DMS114 treated with DMSO at 0.1 percent for 48 hours (cell line): ENCODE data around the gene LSM3.

Source experiments
- DNase-seq: peaks from one replicate; lab custom pipeline; 2025; ENCODE audit not compliant: unreplicated experiment; lab: John Stamatoyannopoulos, UW

Gene LSM3

DNA sequence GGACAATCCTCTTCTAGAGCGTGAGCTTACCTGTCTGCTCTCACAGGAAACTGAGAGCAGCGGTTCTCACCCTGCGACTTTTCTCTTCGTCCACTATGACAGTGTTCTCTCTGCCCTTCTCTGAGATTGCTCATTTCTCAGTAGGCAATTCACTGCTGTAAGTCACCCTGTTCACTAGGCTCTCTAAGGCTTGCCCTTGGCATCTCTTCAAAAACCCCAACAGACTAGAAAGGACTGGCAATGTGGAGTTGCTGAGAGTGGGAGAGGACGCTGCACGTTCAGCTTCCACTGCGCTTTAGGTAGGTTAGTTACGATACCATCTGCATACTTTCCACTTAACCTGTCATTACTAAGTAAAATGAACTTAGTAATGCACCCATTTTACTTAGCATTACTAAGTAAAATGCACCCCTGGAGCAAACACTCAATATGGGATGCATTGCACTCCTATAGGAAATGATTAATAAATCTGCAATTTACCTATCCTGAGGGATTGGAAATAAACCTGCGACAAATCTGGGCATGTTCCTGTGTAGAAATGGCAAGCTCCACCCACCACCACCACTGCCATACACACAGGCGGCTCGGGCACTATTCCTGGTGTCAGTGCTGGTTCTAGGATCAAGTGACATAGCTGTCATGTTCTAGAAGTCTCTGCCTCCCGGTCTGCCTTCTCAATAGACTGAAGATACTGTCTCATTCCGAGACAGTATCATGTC is 21.6 kb upstream of the LSM3 start:
- no peak for DNase-seq

DNA sequence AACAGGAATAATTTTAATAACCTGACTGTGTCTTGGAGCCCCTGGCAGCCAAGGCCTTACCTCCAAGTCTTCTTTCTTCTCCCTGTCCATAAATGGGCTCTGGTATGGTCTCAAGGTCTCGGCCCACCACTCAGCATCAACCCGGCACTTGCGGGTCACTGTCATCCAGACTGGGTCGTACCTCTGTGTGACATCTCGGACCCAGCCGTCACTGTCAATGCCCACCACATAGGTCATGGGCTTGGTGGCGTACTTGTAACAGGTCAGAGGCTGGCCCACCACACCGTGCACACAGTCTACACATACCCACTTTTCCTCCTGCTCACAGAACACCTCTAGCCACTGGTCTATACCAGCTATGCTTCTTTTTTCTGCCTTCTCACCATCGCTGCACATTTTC is 20.7 kb upstream of the LSM3 start:
- DNase-seq = no peak

DNA sequence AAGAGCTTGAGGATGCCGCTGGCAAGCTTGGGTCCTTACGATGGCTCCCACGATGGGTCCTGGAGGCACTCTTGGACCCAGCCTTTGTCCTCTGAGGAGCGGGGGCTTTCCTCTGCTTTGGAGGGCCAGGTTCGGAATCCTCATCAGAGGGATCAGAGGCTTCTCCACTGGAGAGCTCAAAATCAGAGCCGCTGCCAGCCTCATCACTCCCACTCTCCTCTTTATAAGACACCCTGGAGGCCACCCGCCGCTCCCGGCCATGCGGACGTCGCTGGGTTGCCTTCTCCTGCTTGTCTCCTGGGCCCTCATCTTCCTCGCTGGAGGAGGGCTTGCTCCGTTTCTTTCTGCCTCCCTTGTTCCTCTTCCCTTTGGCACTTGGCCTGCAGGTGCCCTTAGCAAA is 20.2 kb upstream of the LSM3 start:
- DNase-seq = no peak

DNA sequence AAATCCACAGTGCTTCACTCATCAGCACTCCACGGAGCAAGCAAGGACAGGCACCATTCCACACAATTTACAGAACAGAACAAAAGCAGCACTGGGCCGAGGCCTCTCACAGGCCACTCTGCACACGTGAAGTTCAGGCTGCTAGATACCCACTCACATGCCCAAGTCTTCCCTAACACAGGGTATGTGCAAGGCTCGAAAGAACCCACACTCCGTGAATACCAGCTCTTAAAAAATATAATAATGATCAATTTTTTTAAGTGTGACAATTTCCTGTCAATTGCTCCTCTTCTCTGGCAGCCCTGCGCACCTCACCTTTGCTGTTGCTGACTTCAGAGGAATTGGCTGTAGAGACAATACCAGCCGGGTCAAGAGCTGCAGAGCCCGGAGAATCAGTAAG is 19.2 kb upstream of the LSM3 start:
- DNase-seq = no peak

DNA sequence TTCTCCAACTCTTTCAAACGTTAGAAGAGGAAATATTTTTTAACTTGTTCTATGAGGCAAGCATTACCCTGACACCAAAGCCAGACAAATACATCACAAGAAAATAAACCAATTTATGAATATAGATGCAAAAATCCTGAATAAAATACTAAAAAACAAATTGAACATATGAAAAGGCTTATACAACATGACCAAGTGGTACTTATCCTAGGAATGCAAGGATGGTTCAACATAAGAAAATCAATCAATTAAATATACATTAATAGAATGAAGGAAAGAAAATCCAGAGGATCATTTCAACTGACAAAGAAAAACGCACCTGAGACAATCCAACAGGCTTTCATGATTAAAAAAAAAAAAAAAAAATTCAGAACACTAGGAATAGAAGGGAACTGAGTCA is 17.3 kb upstream of the LSM3 start:
- DNase-seq = no peak

DNA sequence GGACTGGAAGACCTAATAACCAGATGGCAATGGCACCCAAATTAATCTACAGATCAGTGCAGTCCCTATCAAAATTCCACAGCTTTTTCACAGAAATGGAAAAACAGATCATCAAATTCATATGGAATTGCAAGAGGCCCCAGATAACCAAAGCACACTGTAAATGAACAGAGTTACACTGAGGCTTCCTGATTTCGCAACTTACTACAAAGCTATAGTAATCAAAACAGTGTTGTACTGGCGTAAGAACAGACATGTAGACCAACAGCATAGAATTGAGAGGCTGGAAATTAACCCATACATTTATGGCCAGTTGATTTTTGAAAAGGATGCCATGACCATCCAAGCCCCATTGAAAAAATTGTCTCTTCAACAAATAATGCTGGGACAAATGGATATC is 16.4 kb upstream of the LSM3 start:
- no peak for DNase-seq

DNA sequence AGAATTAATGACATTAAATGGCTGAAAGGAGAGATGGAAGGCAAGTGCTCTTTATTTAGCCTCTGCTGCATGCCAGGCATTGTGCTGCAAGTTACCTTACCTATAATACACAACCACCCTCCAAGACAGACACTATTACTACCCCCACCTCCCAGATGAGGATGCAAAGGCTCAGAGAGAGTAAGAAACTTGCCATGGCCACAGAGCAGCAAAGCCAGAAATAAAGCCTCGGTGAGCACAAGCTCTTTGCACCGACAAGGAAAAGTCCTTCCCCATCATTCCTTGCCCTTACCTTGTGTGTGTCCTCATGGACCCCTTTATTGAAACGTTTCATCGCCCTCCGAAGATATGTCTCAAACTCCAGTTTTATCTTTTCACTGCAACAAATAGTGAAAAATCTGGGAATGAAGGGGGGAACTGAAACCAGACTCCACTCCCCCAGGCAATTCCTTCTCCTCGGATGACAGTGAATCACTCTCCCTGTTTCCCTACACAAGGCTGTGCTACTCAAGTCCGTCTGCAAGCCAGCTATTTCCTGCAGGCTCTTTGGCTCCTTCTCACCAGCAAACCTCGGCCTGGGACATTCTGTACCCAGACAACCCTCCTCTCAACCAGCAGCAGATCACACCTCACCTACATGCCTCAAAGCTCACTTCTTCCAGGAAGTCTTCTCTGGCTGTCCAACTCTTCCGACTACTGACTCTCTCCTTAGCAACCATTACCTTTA is 11.6 kb upstream of the LSM3 start:
- no peak for DNase-seq

DNA sequence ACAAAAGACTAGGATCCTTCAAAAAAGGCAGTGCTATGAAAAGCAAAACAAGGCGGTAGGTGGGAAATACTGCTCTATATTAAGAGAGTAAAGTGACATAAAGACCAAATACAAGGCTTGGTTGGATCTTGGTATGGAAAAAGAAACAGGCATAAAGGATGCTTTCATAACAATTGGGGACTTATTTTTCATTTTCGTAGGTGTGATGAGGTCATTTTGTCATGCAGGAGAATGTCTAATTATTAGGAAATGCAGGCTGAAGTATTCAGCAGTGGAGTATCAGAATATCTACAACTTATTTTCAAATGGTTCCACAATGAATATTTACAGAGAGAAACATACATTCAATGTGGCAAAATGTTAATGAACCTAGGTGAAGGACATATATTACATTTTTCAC is 9.2 kb upstream of the LSM3 start:
- no peak for DNase-seq

DNA sequence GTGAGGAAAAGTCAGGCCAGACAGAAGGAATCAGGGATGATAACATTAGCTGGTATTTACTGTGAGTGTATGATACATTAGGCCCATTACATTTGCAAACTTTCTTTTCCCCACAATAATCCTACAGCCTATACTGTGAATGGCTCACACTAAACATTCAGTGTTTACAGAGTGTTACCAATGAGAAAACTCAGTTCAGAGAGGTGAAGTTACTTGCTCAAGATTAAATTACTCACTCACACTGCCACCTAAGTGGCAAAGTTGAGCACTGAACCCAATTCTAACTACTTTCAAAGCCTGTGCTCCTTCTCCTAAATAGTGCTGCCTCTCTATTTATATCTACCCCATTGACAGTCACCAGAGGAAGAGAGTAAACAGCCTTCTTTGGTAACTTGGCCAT is 8.7 kb upstream of the LSM3 start:
- no peak for DNase-seq

DNA sequence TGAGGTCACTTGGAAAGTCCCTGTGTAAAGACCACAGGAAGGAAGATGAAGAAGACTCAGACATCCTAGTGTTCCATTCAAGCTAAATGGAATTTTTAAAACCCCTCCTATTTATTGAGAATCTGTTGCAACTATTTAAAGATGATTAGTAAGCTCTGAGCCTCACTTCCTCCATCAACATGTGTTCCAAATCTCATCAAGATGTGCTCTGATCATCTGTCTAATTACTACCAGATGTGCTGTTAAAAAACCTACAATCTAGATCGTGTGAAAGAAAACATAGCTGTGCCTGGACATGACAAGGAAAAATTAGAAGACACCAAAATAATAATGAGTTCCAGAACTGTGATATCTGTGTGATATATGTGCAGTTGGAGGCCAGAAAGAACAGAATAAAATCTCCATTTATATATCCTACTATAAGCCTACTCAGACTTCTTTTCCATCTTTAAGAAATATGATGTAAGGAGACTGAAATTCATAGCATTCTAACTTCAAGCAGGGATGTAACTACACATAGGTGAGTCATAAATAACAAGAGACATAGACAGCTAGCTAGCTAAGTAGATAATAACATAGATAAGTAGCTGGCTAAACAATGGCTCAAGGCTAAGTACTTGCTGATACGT is 8.0 kb upstream of the LSM3 start:
- no peak for DNase-seq

DNA sequence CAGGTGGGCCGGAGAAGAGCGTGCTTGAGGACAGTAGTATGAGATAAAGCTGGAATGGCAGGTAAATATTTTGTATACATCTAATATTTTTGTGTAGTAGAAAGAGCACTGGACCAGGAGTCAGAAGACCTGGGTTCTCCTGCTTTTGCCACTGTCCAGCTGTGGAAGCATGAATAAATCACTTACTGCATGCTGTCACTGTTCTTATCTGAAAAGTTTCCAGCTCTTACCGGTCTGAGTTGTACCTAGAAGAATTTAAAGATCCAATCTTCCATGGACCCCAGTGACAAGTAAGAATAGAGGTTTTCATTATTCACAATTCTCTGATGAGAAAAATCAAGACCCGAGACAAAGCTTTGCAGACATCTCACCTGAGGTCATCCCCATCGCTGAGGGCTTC is 6.1 kb upstream of the LSM3 start:
- no peak for DNase-seq

DNA sequence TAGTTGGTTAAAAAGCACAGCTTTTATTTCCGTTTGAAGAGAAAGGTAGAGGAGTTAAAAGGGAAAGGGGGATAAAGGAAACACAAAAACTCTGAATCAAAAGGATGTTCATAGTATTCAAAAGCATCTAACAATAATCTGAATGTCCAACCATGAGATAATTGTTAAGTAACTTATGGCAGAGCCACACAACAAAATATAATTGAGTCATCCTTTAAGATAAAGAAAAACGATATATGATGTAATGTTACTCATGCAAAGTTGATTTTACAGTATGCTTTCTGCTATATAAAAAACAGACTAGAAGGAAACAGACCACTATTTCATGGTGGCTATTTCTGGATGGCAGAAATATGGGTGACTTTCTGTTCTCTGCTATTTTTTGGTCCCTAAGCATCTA is 4.1 kb upstream of the LSM3 start:
- DNase-seq = no peak

DNA sequence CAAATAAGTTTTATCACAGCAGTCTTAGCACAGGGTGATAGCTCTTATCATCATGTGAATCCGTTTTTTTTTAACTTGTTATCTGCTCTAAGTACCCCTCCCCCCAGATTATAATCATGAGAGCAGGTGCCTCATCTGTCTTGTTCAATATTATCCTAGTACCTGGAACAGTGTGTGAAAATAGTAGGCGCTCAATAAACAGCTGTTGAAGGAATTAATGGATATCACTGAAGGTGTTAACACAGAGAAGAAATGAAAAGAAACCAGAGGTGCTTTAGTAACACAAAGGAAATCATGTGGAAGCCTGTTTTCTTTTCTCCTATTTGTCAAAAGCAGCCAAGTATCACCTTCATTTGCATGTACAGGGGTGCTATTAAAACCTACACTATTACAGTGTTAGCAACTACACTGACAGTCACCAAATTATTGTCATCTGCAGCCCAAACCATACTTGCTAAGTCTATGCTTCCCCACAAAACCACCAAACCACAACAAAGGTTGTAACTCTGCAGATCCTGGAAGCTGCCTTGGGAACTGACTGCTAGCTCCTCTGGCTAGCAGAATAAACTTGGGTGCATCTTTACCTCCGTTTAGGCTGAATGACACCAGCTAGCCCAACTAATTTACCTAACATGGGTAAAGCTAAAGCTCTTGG is 3.1 kb upstream of the LSM3 start:
- no peak for DNase-seq

DNA sequence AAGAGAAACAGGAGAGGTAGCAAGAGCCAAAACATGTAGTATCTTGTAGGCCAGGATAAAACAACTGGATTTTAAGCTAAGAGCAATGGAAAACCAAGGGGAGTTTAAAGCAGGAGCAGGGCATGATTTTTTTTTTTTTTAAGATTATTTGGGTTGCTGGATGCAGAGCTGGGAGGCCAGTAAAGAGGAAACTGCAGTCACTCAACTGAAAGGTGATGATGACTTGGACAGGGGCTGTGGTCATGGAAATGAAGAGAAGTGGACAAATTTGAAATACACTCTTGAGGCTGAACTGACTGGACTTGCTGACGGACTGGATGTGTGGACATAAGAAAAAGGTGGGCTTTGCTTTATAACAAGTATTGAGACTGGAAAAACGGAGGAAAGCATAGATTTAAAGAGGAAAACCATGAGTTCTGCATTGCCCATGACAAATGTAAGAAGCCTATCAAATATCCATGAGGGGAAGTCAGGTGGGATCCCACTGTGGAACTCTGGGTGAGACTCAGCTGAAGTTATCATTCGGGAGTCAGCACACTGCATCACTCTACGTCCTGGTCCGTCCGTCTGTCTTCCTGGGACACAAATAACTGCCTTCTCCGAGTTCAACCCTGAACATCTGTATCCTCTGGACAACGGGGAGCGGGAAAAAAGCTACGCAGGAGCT is 904 bp upstream of the LSM3 start:
- no peak for DNase-seq

DNA sequence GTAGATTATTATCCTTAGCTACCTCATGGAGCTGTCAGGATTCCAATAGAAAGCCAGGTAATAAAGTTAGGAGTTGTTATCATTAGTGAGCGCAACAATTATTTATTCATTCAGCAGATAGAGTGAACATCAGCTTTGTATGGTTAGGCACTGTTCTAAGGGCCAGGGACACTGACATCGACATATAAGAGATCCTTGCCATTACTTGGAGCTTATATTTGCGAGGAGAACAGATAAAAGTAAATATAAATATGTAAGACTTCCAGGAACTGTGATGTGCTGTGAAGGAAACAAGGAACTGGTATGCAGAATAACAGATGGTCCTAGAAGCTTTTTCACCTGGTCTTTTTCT is 473 bp downstream of the LSM3 start:
- DNase-seq = no peak

DNA sequence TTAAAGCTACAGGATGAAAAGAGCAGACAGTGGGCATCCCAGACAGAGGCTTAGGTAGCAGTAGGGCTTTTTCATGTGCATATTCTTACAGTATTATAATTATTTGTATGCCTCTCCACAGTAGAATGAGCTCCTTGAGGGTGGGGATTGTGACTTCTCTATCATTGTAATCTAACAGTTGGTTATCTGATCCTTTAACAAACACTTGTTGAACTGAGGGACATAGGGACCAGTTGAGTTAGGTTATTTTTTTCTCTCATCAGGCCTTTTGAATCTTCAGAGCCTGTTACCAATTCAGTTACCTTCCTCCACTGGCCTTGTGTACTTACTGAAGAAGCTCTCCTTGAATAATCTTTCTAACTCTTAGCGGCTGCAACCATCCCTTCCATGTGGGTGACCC is 1.2 kb downstream of the LSM3 start:
- DNase-seq = no peak

DNA sequence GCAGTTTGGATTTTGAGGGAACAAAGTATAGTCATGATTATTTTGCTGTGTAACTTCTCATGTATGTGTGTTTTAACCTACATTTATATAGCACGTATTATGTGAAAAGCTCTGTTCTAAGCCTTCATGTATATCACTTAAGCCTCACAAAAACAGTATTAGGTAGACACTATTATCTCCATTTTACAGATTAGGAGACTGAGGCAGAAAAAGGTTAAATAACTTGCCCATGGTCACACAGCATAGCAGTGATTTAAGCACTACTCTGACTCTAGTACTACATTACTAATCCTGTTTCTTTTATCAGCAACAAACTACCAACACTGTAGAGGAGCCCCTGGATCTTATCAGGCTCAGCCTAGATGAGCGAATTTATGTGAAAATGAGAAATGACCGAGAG is 2.6 kb downstream of the LSM3 start:
- DNase-seq = no peak

DNA sequence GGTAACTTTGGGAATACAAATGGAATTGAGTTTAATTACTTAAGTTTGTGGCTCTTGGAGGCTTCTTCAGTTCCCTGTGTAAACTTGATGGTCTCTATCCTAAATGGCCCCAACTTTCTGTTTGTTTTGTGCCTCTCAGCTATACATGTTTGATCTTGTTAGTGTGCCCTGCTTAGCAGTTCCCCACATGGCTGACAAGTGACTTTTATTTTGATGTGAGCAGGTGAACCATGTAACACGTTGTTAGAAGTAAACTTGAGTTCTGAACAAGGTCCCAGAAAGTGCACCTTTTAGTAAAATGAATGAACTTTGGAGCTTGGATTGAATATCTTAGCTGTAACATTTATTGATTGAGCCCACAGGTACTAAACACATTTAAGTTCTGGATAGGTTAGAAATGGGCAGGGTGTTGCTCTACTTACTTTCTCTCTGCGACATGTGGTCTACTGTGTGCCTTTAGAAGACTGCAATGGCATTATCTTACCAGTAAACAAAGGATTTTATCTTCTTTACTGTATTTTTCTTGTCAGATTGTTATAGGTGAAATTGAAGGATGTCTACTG is 4.5 kb downstream of the LSM3 start:
- no peak for DNase-seq

DNA sequence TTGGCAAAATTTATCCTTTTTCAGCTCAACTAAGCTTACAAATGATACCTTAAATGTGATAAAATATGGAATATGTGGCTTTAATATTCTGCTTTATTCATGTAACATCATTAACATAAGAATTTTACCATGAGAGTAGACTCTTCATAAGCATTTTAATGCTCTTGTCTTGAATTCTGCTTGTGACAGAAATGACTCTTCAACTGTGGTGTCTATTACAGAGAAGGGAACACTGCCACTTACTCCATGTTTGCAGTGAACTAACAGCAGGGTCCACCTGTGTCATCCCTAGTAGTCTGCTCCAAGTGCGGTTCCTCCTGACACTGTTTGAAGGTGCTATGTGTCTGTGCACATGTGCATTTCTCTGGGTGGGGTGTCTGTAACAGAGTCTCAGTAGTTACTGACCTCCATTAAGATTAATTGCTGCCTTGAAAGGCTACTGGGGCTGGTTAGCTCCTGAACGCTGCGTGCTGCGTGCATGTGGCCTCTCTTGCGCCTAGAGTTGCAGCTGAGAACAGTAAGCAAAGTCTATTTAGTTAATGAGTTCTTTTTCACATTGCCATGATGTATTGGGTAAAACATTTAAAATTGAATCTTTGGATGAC is 8.3 kb downstream of the LSM3 start:
- no peak for DNase-seq

DNA sequence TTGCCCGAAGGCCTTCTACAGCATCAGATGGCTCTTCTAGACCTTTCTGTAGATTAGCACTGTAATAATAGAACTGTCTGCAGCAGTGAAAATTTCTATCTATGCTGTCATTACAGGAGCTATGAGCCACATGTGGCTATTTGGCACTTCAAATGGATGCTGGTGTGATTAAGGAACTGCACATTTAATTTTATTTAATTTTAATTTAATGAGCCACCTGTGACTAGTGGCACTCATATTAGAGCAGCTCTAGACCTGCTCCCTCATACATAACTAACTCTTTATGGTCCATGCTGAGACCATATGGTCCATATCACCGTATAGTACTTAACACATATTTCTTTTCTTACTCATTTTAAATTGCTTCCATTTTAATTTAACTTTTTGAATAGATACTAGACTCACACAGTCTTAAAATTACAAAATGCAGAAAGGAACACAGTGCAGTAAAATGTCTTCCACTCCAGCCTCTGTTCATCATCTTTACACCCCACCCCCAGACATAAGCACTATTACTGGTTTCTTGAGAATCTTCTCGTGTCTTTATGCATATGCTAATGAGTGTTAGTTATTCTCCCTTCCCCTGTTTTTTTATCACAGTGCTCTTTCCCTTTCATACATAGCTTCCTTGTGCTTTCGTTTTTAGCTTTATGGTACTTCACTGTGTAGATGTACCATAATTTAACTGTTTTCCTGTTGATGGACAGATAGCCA is 9.6 kb downstream of the LSM3 start:
- no peak for DNase-seq
